ENCODE results near the gene GDF10. TPM values are rescaled to one million over a fixed set of nuclear protein-coding genes. Genes with fewer than 3 reads are reported as not detected.

The GDF10 gene
- total and polyA plus RNA-seq, 10 of the 15 experiments (the other 5 are each of a cell fraction or from before 2014, with no cell fraction given): not detected

GRCh38 chr10:47354165-47354564 is 54.2 kb downstream of the GDF10 start:
- Histone ChIP-seq H2AFZ (ENCODE audit: control insufficient read depth, low read depth, low read length) (no peak overlapping the region), H3K79me2 (ENCODE audit: control insufficient read depth, insufficient read depth, low read length) (no peaks in the 10 kb centered on the region), H3K4me3 (no peak overlapping the region), H3K27ac (ENCODE audit: control insufficient read depth, insufficient read depth) (no peak overlapping the region), H3K9ac (ENCODE audit: control insufficient read depth, insufficient read depth, low read length) (no peak overlapping the region), H3K4me1 (ENCODE audit: control insufficient read depth, insufficient read depth, low read length) (no peaks in the 10 kb centered on the region), H3K4me2 (ENCODE audit: control insufficient read depth, insufficient read depth) (no peak overlapping the region), H3K36me3 (ENCODE audit: control insufficient read depth in 2 of 2, insufficient read depth in 2 of 2, low read length in 1 of 2) (no peaks in the 10 kb centered on the region), H4K20me1 (ENCODE audit: control insufficient read depth, insufficient read depth) (no peaks in the 10 kb centered on the region), H3K27me3 (replicated peaks in 1 of 2; ENCODE audit: control insufficient read depth in 2 of 2, insufficient read depth in 2 of 2, low read length in 1 of 2) (no peaks in the 10 kb centered on the region; a peak in 1 of 4 replicates), H3K9me3 (replicated peaks; ENCODE audit: control insufficient read depth, insufficient read depth, low read length) (no peaks in the 10 kb centered on the region)
- RAD21 ChIA-PET (ENCODE audit: unreplicated experiment): no interaction called here
- 14% methylated on average over 4 of the region's 4 CpGs for WGBS (ENCODE audit: insufficient coverage, insufficient replicate concordance, low lambda C conversion rate, missing lambda C conversion rate)
- CTCF ChIA-PET: interaction anchor here (2.1 kb wide), 1 partner anchor 14 kb away, joined by 6 read pairs; no protein-coding TSS in a partner anchor
- FAIRE-seq: no peak
- no peak for ATAC-seq
- intact Hi-C loops (cut with micrococcal nuclease; ENCODE audit: unreplicated experiment) (no loop called here), in situ Hi-C loops (cut with MboI) (no loop called here)
- no TSS peak for BruUV-seq (replicated peaks)
- POLR2A ChIA-PET: no interaction called here
- SMC1A ChIA-PET (ENCODE audit: uncharacterized antibody, unreplicated experiment): no interaction called here
- DNase-seq (ENCODE audit: low read depth, low spot score): no peak
- TF ChIP-seq KDM1A (IDR thresholded peaks at IDR 0.05; ENCODE audit: borderline replicate concordance) (no peak), CREM (IDR thresholded peaks at IDR 0.05; ENCODE audit: low read depth) (no peak), ETV6 (conservative IDR thresholded peaks at IDR 0.05 in 1 of 2, IDR thresholded peaks at IDR 0.05 in 1 of 2; ENCODE audit: borderline replicate concordance in 1 of 2, low read depth in 1 of 2) (no peak), ZBTB33 (IDR thresholded peaks at IDR 0.05) (no peak), PRDM15 (CRISPR knock-in tag; IDR thresholded peaks at IDR 0.05) (no peak), KLF5 (IDR thresholded peaks at IDR 0.05; ENCODE audit: partially characterized antibody) (no peak), E2F8 (IDR thresholded peaks at IDR 0.05; ENCODE audit: low read depth, partially characterized antibody) (no peak), ZBTB40 (IDR thresholded peaks at IDR 0.05; ENCODE audit: borderline replicate concordance) (no peak), NFYB (IDR thresholded peaks at IDR 0.05; ENCODE audit: insufficient read depth, low read depth, low read length) (no peak), TARDBP (IDR thresholded peaks at IDR 0.05; ENCODE audit: borderline replicate concordance) (no peak), ZNF207 (IDR thresholded peaks at IDR 0.05; ENCODE audit: borderline replicate concordance) (no peak)
